OCI-LY3 (cell line): ENCODE measurements around the gene S100Z.
A peak's percentile ranks its signal among the peaks of the same experiment; 100 is the strongest.

Experiments used
- H2AFZ ChIP-seq: fragments of 200-600, 300-600 bp; shearing (Covaris generic); 2 replicates; pipeline ENCODE4 v1.6.0; 2014; ENCODE audit warnings: antibody characterized with exemption, low read depth, low read length
- H3K27ac ChIP-seq: fragments of 200-600, 300-600 bp; sonication (generic); 2 replicates; pipeline ENCODE4 v1.5.1; 2014; ENCODE audit warnings: mild to moderate bottlenecking, low read length, moderate library complexity, mixed read lengths
- H3K27me3 ChIP-seq: fragments of 200-600, 300-600 bp; sonication (generic); 2 replicates; pipeline ENCODE4 v1.6.1; 2014; ENCODE audit warnings: low read depth, low read length, mixed read lengths
- H3K36me3 ChIP-seq: fragments of 200-600, 300-600 bp; sonication (generic); replicated peaks from 2 replicates; pipeline ENCODE3; 2014; ENCODE audit warnings: low read depth, low read length, mixed read lengths
- H3K4me1 ChIP-seq: fragments of 300-600, 200-600 bp; sonication (generic); 2 replicates; pipeline ENCODE4 v1.6.1; 2014; ENCODE audit warnings: low read length, mixed read lengths
- H3K4me2 ChIP-seq: fragments of 200-600, 300-600 bp; sonication (generic); 2 replicates; pipeline ENCODE4 v1.6.1; 2014; ENCODE audit warnings: low read length, mixed read lengths
- H3K4me3 ChIP-seq: fragments of 300-600, 200-600 bp; sonication (generic); 2 replicates; pipeline ENCODE4 v1.5.1; 2014; ENCODE audit warnings: antibody characterized with exemption, mild to moderate bottlenecking, low read length, moderate library complexity
- H3K79me2 ChIP-seq: fragments of 300-600, 200-600 bp; shearing (Covaris generic); 2 replicates; pipeline ENCODE4 v1.6.1; 2014; ENCODE audit warnings: mild to moderate bottlenecking, low read length, mixed read lengths
- H3K9ac ChIP-seq: fragments of 300-600, 200-600 bp; shearing (Covaris generic); 2 replicates; pipeline ENCODE4 v1.6.0; 2014; ENCODE audit warnings: mild to moderate bottlenecking, low read length, moderate library complexity
- H3K9me3 ChIP-seq: fragments of 200-600, 300-600 bp; shearing (Covaris generic); 2 replicates; pipeline ENCODE4 v1.6.1; 2014; ENCODE audit warnings: low read length, mixed read lengths; ENCODE audit not compliant: insufficient read depth
- H4K20me1 ChIP-seq: fragments of 200-600, 300-600 bp; sonication (generic); 2 replicates; pipeline ENCODE4 v1.6.1; 2016; ENCODE audit warnings: low read length, mixed read lengths; ENCODE audit not compliant: insufficient read depth
- CTCF ChIP-seq: fragments of 200-600, 300-600 bp; sonication (generic); IDR thresholded peaks from 2 replicates; pipeline ENCODE4 v1.5.1; 2014; ENCODE audit warnings: antibody characterized with exemption, low read length, low read depth
- EZH2phosphoT487 ChIP-seq: fragments of 200-600 bp; shearing (Covaris generic); IDR thresholded peaks from 2 replicates; pipeline ENCODE4 v1.6.1; 2018; ENCODE audit warnings: antibody characterized with exemption, mixed run types, low read depth

S100Z gene

DNA sequence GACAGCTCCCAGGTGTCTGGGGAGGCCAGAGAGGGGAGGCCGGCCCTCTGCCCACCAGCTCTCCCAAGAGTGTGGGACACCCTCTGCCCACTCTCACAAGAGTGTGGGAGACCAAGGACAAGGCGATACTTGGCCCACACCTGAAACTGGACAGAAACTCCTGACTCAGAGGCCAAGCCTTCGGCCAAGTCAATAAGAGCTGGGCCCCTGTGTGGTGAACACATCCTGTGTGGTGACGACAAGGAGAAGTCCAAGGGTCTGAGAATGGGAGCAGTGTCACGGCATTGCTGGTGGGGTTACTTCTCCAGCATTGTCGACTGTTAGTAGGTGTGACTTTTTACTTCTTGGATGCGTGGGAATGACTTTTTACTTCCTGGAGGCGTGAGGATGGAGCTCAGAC lies 45.5 kb upstream of the S100Z start:
- Histone ChIP-seq H3K36me3 (no peaks in the 10 kb centered on the region), H3K79me2 (no peaks in the 10 kb centered on the region), H3K4me1 (peaks cover 29% of the 10 kb centered on the region), H3K4me2 (no peak overlapping the region), H4K20me1 (no peaks in the 10 kb centered on the region), H3K27me3 (no peaks in the 10 kb centered on the region), H2AFZ (no peak overlapping the region), H3K27ac (no peak overlapping the region), H3K4me3 (no peak overlapping the region), H3K9me3 (no peaks in the 10 kb centered on the region), H3K9ac (no peak overlapping the region)
- TF ChIP-seq EZH2phosphoT487 (no peak), CTCF (no peak)

DNA sequence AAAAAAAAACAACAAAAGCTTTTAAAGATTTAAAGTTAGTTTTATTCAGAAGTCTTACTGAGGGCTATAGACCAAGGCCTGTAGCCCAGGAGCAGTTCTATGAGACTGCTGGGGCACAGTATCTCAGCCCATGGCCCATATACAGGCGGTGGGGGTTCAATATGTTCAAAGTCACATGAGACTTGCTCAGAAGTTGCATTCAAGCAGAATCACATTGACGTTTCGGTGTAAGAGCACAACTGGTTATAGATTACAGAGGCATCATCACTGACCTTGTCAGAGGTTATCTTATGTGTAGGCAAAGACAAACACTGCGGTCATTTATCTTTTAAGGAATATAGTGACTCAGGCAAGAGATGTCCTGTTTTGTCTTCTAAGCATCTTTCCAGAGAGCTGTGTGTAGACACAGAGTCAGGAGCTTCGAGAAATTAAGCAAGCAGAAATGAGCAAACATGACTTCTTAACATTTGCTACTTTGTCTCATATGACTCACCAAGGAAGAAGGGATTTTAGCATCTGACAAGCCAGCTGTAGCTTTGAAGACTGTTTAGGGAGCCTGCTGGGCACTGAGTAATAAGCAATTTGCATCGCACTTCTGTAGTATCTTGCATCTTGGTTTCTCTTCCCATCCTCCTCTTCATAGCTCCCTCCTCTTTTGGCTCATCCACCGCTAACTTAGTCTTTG lies 43.9 kb upstream of the S100Z start:
- TF ChIP-seq CTCF (no peak), EZH2phosphoT487 (no peak)
- H3K4me3 ChIP-seq = peak overlapping the region; percentile 60

GRCh38 chr5:76807296-76807695 lies 42.5 kb upstream of the S100Z start:
- Histone ChIP-seq H3K36me3 (no peaks in the 10 kb centered on the region), H3K4me1 (peaks cover 29% of the 10 kb centered on the region), H2AFZ (no peak overlapping the region), H3K9me3 (no peaks in the 10 kb centered on the region), H3K27me3 (no peaks in the 10 kb centered on the region), H3K79me2 (no peaks in the 10 kb centered on the region), H4K20me1 (no peaks in the 10 kb centered on the region), H3K9ac (no peak overlapping the region), H3K4me3 (no peak overlapping the region), H3K4me2 (peak overlapping the region; percentile 34), H3K27ac (peak overlapping the region; percentile 38)
- TF ChIP-seq CTCF (no peak), EZH2phosphoT487 (no peak)

More for the DNA sequence above, 43.9 kb upstream of the S100Z start:
- Histone ChIP-seq H2AFZ (0 out of 2 replicates have a peak overlapping the region, but pooled peaks have one; percentile 38), H4K20me1 (no peaks in the 10 kb centered on the region), H3K4me2 (peak overlapping the region; percentile 68), H3K9ac (peak overlapping the region; percentile 49), H3K27me3 (no peaks in the 10 kb centered on the region), H3K9me3 (no peaks in the 10 kb centered on the region), H3K36me3 (no peaks in the 10 kb centered on the region), H3K79me2 (no peaks in the 10 kb centered on the region), H3K27ac (peak overlapping the region; percentile 92), H3K4me1 (peaks cover 29% of the 10 kb centered on the region)

DNA sequence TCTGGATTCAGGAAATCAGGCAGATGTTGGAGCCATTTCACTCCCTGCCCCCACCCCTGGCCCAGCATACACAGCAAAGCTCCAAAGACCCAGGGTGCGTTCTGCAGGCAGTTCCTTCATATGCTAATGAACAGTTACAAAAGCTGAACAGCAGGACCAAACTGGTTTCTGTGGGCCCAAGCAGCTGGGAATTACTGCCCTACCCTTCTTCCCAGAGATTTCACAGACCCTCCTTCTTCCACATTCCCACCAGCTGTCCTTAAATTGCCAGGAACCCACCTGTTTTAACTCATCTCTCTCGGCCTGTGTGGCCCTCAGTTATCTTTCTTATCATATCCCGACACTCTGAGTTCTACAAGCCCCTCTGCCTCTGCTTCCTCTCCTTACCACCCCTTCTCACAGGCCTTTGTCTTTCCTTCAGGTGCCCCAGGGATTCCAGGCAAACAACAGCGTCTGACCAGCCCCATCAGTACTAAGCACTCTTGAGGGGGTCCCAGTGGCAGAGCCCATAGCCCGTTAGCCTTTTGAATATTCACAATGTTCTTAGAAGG lies 41.6 kb upstream of the S100Z start:
- no peak overlapping the region for H3K27ac ChIP-seq
- H4K20me1 ChIP-seq = no peaks in the 10 kb centered on the region
- H3K9me3 ChIP-seq = no peaks in the 10 kb centered on the region
- H3K79me2 ChIP-seq = no peaks in the 10 kb centered on the region
- no peak for TF ChIP-seq EZH2phosphoT487
- TF ChIP-seq CTCF = no peak
- no peaks in the 10 kb centered on the region for H3K36me3 ChIP-seq
- no peak overlapping the region for H3K9ac ChIP-seq
- no peaks in the 10 kb centered on the region for H3K27me3 ChIP-seq
- no peak overlapping the region for H2AFZ ChIP-seq
- H3K4me1 ChIP-seq = peaks cover 29% of the 10 kb centered on the region
- no peak overlapping the region for H3K4me2 ChIP-seq
- no peak overlapping the region for H3K4me3 ChIP-seq
